Measurements from ENCODE around the gene ADAM12.

The ADAM12 gene

GRCh38 chr10:126133906-126134656 is 254.2 kb downstream of the ADAM12 start:
- Mint-ChIP-seq H3K4me1 (ENCODE audit: low read depth) (peaks cover 4% of the 10 kb centered on the region), H3K4me3 (no peak overlapping the region), H3K9me3 (no peaks in the 10 kb centered on the region), H3K36me3 (ENCODE audit: low read depth) (no peaks in the 10 kb centered on the region), H3K27me3 (ENCODE audit: low read depth) (no peaks in the 10 kb centered on the region), H3K27ac (no peak overlapping the region)

DNA sequence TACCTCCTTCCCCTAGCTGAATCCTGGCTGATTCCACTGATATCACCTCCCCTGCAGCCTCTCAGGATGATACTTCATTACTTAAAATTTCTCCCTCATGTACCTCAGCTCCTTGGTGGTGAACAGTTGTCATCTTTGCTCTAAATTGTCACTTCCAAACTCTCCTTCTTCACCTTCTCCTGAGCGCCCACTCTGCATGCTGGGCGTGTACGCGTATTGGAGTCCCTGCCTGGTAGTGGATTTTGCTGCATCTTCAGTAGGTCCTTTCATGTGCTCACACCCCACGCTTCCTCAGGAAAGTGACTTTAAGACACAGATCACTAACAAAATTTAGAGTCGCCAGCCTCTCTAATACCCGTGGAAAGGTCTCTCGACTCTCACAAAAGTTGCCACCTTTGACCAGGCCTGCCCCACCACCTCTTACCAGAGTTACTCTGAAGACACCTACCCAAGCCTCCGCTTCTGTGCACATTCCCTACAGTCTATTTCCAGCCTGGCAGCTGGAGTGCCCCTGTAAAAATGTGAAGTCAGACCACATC is 255.1 kb downstream of the ADAM12 start:
- Mint-ChIP-seq H3K27ac (no peak overlapping the region), H3K9me3 (no peaks in the 10 kb centered on the region), H3K4me3 (no peak overlapping the region), H3K36me3 (ENCODE audit: low read depth) (no peaks in the 10 kb centered on the region), H3K27me3 (ENCODE audit: low read depth) (no peaks in the 10 kb centered on the region), H3K4me1 (ENCODE audit: low read depth) (peaks cover 4% of the 10 kb centered on the region)

GRCh38 chr10:126131341-126131740 is 256.9 kb downstream of the ADAM12 start:
- H3K9me3 Mint-ChIP-seq: peaks cover 5% of the 10 kb centered on the region
- H3K4me3 Mint-ChIP-seq: no peak overlapping the region
- no peaks in the 10 kb centered on the region for H3K27me3 Mint-ChIP-seq (ENCODE audit: low read depth)
- H3K36me3 Mint-ChIP-seq (ENCODE audit: low read depth): no peaks in the 10 kb centered on the region
- H3K27ac Mint-ChIP-seq: no peak overlapping the region
- H3K4me1 Mint-ChIP-seq (ENCODE audit: low read depth): peaks cover 4% of the 10 kb centered on the region

- H3K27ac Mint-ChIP-seq: peak overlapping the region; percentile 28
- no peak overlapping the region for H3K4me3 Mint-ChIP-seq
- H3K9me3 Mint-ChIP-seq: peaks cover 5% of the 10 kb centered on the region
- no peaks in the 10 kb centered on the region for H3K36me3 Mint-ChIP-seq (ENCODE audit: low read depth)
- H3K27me3 Mint-ChIP-seq (ENCODE audit: low read depth): no peaks in the 10 kb centered on the region
- no peaks in the 10 kb centered on the region for H3K4me1 Mint-ChIP-seq (ENCODE audit: low read depth)
Observed at GRCh38 chr10:126130271-126130710, 258.0 kb downstream of the ADAM12 start.

DNA sequence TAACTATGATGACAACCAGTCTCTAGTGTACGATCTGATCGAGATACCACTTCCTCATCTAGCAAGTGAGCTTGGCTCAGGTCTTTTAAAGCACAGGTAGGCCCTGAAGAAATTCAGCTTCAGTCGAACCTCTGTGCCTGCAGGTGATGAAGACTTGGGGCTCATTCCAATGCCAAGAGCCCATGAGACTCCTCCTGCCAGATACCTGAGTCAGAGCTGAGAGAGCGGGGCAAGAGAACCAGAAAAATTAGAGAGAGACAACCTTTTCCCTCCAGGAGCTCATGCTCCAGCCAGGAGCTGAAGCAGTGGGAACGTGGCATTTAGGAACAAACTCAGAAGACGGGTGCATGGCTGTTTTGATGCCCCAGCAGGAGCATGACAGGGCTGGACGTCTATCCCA is 259.3 kb downstream of the ADAM12 start:
- H3K4me1 Mint-ChIP-seq (ENCODE audit: low read depth): no peaks in the 10 kb centered on the region
- no peaks in the 10 kb centered on the region for H3K27me3 Mint-ChIP-seq (ENCODE audit: low read depth)

DNA sequence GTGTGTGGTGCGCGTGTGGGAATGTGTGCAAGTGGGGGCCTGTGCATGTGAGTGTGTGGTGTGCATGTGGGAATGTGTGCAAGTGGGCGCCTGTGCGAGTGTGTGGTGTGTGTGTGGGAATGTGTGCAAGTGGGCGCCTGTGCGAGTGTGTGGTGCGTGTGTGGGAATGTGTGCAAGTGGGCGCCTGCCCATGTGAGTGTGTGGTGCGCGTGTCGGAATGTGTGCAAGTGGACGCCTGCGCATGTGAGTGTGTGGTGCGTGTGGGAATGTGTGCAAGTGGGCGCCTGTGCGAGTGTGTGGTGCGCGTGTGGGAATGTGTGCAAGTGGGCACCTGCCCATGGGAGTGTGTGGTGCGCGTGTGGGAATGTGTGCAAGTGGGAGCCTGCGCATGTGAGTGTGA is 259.7 kb downstream of the ADAM12 start:
- no peak overlapping the region for H3K4me3 Mint-ChIP-seq
- H3K27me3 Mint-ChIP-seq (ENCODE audit: low read depth): no peaks in the 10 kb centered on the region
- no peaks in the 10 kb centered on the region for H3K36me3 Mint-ChIP-seq (ENCODE audit: low read depth)
- H3K27ac Mint-ChIP-seq: no peak overlapping the region
- peaks cover 5% of the 10 kb centered on the region for H3K9me3 Mint-ChIP-seq
- H3K4me1 Mint-ChIP-seq (ENCODE audit: low read depth): no peaks in the 10 kb centered on the region

More for the DNA sequence above, 259.3 kb downstream of the ADAM12 start:
- Mint-ChIP-seq H3K36me3 (ENCODE audit: low read depth) (no peaks in the 10 kb centered on the region), H3K27ac (no peak overlapping the region), H3K9me3 (peaks cover 5% of the 10 kb centered on the region), H3K4me3 (no peak overlapping the region)

- Mint-ChIP-seq H3K36me3 (ENCODE audit: low read depth) (no peaks in the 10 kb centered on the region), H3K4me1 (ENCODE audit: low read depth) (no peaks in the 10 kb centered on the region), H3K9me3 (peaks cover 5% of the 10 kb centered on the region), H3K4me3 (no peak overlapping the region), H3K27me3 (ENCODE audit: low read depth) (no peaks in the 10 kb centered on the region), H3K27ac (no peak overlapping the region)
Observed at GRCh38 chr10:126127481-126128029, 260.7 kb downstream of the ADAM12 start.

DNA sequence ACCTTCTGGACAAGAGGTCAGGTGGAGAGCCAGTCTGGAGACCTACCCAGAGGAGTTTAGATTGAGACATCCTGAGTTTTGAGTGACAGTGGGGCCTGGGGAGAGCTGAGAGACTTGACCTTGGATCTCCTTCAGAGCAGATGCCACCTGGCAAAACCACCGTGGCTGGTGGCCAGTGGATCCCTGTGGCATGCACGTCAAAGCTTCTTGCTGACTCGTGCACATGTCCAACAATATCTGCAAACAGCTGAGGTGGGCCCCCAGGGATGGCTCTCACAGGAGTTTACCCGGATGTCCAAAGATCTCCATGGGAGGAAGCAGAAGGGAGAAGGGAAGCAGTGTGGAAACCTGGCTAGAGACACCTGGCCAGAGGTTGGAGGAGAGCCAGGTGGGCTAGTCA is 261.4 kb downstream of the ADAM12 start:
- H3K27me3 Mint-ChIP-seq (ENCODE audit: low read depth): no peaks in the 10 kb centered on the region

GRCh38 chr10:126126023-126126422 is 262.3 kb downstream of the ADAM12 start:
- Mint-ChIP-seq H3K9me3 (peaks cover 5% of the 10 kb centered on the region), H3K27me3 (ENCODE audit: low read depth) (no peaks in the 10 kb centered on the region), H3K36me3 (ENCODE audit: low read depth) (no peaks in the 10 kb centered on the region), H3K4me3 (no peak overlapping the region), H3K27ac (no peak overlapping the region), H3K4me1 (ENCODE audit: low read depth) (no peaks in the 10 kb centered on the region)

More for the DNA sequence above, 261.4 kb downstream of the ADAM12 start:
- no peaks in the 10 kb centered on the region for H3K4me1 Mint-ChIP-seq (ENCODE audit: low read depth)
- H3K36me3 Mint-ChIP-seq (ENCODE audit: low read depth): no peaks in the 10 kb centered on the region
- no peak overlapping the region for H3K4me3 Mint-ChIP-seq
- H3K9me3 Mint-ChIP-seq: peaks cover 5% of the 10 kb centered on the region
- H3K27ac Mint-ChIP-seq: no peak overlapping the region

- H3K27me3 Mint-ChIP-seq (ENCODE audit: low read depth): no peaks in the 10 kb centered on the region
- H3K27ac Mint-ChIP-seq: no peak overlapping the region
- H3K36me3 Mint-ChIP-seq (ENCODE audit: low read depth): no peaks in the 10 kb centered on the region
- no peak overlapping the region for H3K4me3 Mint-ChIP-seq
- no peaks in the 10 kb centered on the region for H3K4me1 Mint-ChIP-seq (ENCODE audit: low read depth)
- H3K9me3 Mint-ChIP-seq: peaks cover 5% of the 10 kb centered on the region
Observed at GRCh38 chr10:126124668-126125349, 263.5 kb downstream of the ADAM12 start.

- Mint-ChIP-seq H3K27me3 (ENCODE audit: low read depth) (no peaks in the 10 kb centered on the region), H3K27ac (no peak overlapping the region), H3K4me3 (no peak overlapping the region), H3K9me3 (peaks cover 5% of the 10 kb centered on the region), H3K4me1 (ENCODE audit: low read depth) (no peaks in the 10 kb centered on the region), H3K36me3 (ENCODE audit: low read depth) (no peaks in the 10 kb centered on the region)
Observed at GRCh38 chr10:126124046-126124445, 264.2 kb downstream of the ADAM12 start.

DNA sequence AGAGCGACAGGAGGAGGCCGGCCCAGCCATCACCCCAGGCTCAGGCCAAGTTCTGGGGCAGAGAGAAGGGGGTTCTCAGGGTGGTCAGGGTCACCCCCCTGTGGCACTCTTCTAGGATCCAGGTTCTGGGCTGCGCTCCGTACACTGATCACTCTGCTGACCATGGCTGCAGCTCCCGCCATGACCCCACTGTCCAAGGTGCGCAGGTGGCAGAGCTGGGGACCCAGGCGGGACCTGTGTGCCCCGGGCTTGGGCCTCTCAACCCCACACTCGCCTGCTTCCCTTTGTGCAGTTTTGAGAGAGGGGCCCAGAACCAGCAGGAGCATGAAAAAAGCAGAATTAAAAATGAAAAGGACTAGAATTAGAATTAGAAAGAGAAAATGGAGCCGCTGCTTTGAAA is 264.8 kb downstream of the ADAM12 start:
- H3K27ac Mint-ChIP-seq: no peak overlapping the region
- no peaks in the 10 kb centered on the region for H3K4me1 Mint-ChIP-seq (ENCODE audit: low read depth)
- H3K27me3 Mint-ChIP-seq (ENCODE audit: low read depth): no peaks in the 10 kb centered on the region
- H3K9me3 Mint-ChIP-seq: peaks cover 5% of the 10 kb centered on the region
- H3K4me3 Mint-ChIP-seq: no peak overlapping the region
- no peaks in the 10 kb centered on the region for H3K36me3 Mint-ChIP-seq (ENCODE audit: low read depth)

GRCh38 chr10:126122881-126123280 is 265.4 kb downstream of the ADAM12 start:
- Mint-ChIP-seq H3K36me3 (ENCODE audit: low read depth) (no peaks in the 10 kb centered on the region), H3K4me1 (ENCODE audit: low read depth) (no peaks in the 10 kb centered on the region), H3K4me3 (no peak overlapping the region), H3K27me3 (ENCODE audit: low read depth) (no peaks in the 10 kb centered on the region), H3K27ac (no peak overlapping the region), H3K9me3 (peaks cover 5% of the 10 kb centered on the region)

- no peaks in the 10 kb centered on the region for H3K9me3 Mint-ChIP-seq
- no peaks in the 10 kb centered on the region for H3K36me3 Mint-ChIP-seq (ENCODE audit: low read depth)
- H3K4me3 Mint-ChIP-seq: no peak overlapping the region
- H3K4me1 Mint-ChIP-seq (ENCODE audit: low read depth): no peaks in the 10 kb centered on the region
- no peaks in the 10 kb centered on the region for H3K27me3 Mint-ChIP-seq (ENCODE audit: low read depth)
- H3K27ac Mint-ChIP-seq: no peak overlapping the region
Observed at GRCh38 chr10:126119599-126119998, 268.7 kb downstream of the ADAM12 start.

- Mint-ChIP-seq H3K27me3 (ENCODE audit: low read depth) (no peaks in the 10 kb centered on the region), H3K36me3 (ENCODE audit: low read depth) (no peaks in the 10 kb centered on the region), H3K27ac (no peak overlapping the region), H3K4me1 (ENCODE audit: low read depth) (no peaks in the 10 kb centered on the region), H3K4me3 (no peak overlapping the region), H3K9me3 (no peaks in the 10 kb centered on the region)
Observed at GRCh38 chr10:126118476-126118875, 269.8 kb downstream of the ADAM12 start.
